ENCODE data around the gene RPLP2. TPM values are rescaled to one million over a fixed set of nuclear protein-coding genes. Genes with fewer than 3 reads are reported as not detected.

The RPLP2 gene
- total RNA-seq, 3 donors from 2014 or later (not counting 1 experiment from before 2014, with no cell fraction given), result 1,482 to 1,846 (median 1,534) TPM

DNA sequence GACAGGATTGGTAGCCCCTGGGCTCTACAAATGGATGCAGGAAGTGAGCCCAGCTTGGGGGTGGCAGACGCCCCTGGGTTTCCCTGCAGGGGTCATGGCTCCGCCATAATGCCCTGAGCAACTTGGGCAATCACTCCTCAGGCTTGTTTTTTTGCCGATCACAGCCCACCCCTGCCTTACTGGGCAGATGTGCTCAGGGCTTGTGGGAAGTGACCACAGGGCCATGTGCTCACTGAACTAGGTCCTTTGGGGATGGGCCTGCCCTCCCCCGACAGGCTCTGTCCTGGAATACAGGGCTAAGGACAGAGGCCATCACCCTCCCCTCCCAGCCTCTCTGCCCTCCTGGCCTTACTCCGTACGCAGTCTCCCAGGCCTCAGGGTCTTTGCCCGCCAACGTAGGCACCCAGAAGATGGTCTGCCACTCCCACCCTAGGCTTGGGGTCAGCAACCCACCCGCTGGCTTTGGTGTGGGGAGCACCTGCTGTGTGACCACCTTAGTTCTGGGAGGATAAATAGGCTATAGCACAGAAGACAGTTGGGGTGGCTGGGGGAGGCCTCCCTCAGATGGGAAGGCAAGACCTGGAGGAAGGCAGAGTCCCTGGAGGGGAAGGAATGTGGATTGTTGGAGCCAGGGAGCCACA is 3.8 kb downstream of the RPLP2 start:
- ATAC-seq, result no peak
- Mint-ChIP-seq H3K9me3 (no peaks in the 10 kb centered on the region), H3K4me1 (peaks cover 19 to 20% of the 10 kb centered on the region in 2 donors), H3K4me3 (peak overlapping the region; percentile 1), H3K27me3 (ENCODE audit: low read depth in 2 of 2) (no peaks in the 10 kb centered on the region), H3K36me3 (no peaks in the 10 kb centered on the region), H3K27ac (no peak overlapping the region)
- intact Hi-C loops (cut with micrococcal nuclease), result no loop called here
- no peak overlapping the region for H3K27ac ChIP-seq (ENCODE audit: low read length)
- peaks cover 26% of the 10 kb centered on the region for H3K36me3 ChIP-seq (ENCODE audit: control insufficient read depth, insufficient read depth, low read length)
- no peak overlapping the region for H3K4me3 ChIP-seq (ENCODE audit: low read length)
- no peaks in the 10 kb centered on the region for H3K9me3 ChIP-seq (ENCODE audit: control insufficient read depth, insufficient read depth, low read length)
- H3K27me3 ChIP-seq (ENCODE audit: control insufficient read depth, insufficient read depth, low read length), result no peaks in the 10 kb centered on the region
- no peak for DNase-seq
- WGBS (ENCODE audit: insufficient coverage), result 92% methylated on average over 9 of the region's 9 CpGs
- TF ChIP-seq, protein P1, sequence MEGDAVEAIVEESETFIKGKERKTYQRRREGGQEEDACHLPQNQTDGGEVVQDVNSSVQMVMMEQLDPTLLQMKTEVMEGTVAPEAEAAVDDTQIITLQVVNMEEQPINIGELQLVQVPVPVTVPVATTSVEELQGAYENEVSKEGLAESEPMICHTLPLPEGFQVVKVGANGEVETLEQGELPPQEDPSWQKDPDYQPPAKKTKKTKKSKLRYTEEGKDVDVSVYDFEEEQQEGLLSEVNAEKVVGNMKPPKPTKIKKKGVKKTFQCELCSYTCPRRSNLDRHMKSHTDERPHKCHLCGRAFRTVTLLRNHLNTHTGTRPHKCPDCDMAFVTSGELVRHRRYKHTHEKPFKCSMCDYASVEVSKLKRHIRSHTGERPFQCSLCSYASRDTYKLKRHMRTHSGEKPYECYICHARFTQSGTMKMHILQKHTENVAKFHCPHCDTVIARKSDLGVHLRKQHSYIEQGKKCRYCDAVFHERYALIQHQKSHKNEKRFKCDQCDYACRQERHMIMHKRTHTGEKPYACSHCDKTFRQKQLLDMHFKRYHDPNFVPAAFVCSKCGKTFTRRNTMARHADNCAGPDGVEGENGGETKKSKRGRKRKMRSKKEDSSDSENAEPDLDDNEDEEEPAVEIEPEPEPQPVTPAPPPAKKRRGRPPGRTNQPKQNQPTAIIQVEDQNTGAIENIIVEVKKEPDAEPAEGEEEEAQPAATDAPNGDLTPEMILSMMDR (IDR thresholded peaks at IDR 0.05), result no peak
- peaks cover 27% of the 10 kb centered on the region for H3K4me1 ChIP-seq (ENCODE audit: control insufficient read depth, insufficient read depth, low read length)

DNA sequence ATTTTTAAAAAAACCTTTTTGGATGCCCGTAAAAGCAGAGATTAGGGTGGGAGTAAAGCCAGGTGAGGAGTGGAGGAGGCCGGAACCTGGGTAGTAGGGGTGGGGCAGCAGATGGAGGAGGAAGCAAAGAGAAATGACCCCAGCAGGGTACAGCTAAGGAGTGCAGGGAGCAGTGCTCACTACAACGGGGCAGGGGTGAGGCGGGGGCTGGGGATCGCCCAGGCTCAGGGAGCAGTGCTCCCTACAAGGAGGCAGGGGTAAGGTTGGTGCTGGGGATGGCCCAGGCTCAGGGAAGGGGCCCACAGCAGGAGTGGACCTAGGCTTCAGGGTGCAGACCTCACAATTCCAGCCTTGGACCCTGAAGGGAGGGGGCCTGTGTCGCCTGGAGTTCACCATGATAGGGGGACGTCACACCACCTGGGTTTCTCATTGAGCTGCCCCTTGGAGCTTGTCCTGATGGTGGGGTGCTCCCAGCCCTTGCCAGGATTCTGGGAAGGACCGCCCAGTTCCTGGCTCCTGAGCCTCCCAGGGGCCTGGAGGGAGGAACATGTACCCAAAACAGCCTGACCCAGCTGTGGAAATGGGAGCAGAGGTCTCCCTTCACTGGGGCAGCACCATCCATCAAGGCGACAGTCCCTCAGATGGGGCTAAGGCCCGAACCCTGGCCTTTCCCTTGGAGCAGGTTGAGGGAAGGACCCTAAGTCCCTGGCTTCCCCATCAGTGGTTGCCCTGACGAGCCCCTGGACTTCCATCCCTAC is 6.1 kb downstream of the RPLP2 start:
- intact Hi-C loops (cut with micrococcal nuclease), result no loop called here
- Mint-ChIP-seq H3K9me3 (no peaks in the 10 kb centered on the region), H3K27me3 (ENCODE audit: low read depth in 2 of 2) (no peaks in the 10 kb centered on the region), H3K27ac (no peak overlapping the region), H3K4me1 (peaks cover 4 to 13% of the 10 kb centered on the region in 2 donors), H3K36me3 (no peaks in the 10 kb centered on the region), H3K4me3 (no peak overlapping the region)
- H3K4me1 ChIP-seq (ENCODE audit: control insufficient read depth, insufficient read depth, low read length), result peaks cover 28% of the 10 kb centered on the region
- no peak overlapping the region for H3K27ac ChIP-seq (ENCODE audit: low read length)
- 94% methylated on average over 11 of the region's 11 CpGs for WGBS (ENCODE audit: insufficient coverage)
- H3K27me3 ChIP-seq (ENCODE audit: control insufficient read depth, insufficient read depth, low read length), result no peaks in the 10 kb centered on the region
- H3K9me3 ChIP-seq (ENCODE audit: control insufficient read depth, insufficient read depth, low read length), result no peaks in the 10 kb centered on the region
- H3K4me3 ChIP-seq (ENCODE audit: low read length), result no peak overlapping the region
- TF ChIP-seq, protein P1 (IDR thresholded peaks at IDR 0.05), result no peak
- peaks cover 26% of the 10 kb centered on the region for H3K36me3 ChIP-seq (ENCODE audit: control insufficient read depth, insufficient read depth, low read length)
- ATAC-seq (no peak), DNase-seq (no peak)

DNA sequence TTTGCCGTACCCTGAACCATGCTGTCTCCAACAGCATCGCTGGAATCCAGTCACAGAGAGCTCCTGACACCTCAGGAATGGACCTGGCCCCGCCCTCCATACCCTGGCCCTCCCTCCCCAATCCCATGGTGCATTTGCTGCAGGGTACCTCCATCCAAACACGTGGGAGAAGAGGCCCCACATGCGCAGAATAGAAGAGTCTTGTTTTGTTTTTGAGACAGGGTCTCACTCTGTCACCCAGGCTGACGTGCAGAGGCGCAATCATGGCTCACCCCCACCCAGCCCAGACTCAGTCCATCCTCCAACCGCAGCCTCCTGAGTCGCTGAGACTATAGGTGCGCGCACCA is 6.6 kb downstream of the RPLP2 start:
- whole genome bisulfite sequencing (ENCODE audit: insufficient coverage), result 88% methylated on average over 7 of the region's 11 CpGs

More for the DNA sequence above, 6.6 kb downstream of the RPLP2 start:
- Mint-ChIP-seq H3K9me3 (no peaks in the 10 kb centered on the region), H3K36me3 (no peaks in the 10 kb centered on the region), H3K27me3 (ENCODE audit: low read depth in 2 of 2) (no peaks in the 10 kb centered on the region), H3K27ac (no peak overlapping the region), H3K4me3 (no peak overlapping the region), H3K4me1 (peaks cover 0 to 12% of the 10 kb centered on the region in 2 donors)
- intact Hi-C loops (cut with micrococcal nuclease), result no loop called here
- Histone ChIP-seq H3K36me3 (ENCODE audit: control insufficient read depth, insufficient read depth, low read length) (peaks cover 28% of the 10 kb centered on the region), H3K27ac (ENCODE audit: low read length) (no peak overlapping the region), H3K4me1 (ENCODE audit: control insufficient read depth, insufficient read depth, low read length) (peaks cover 28% of the 10 kb centered on the region), H3K4me3 (ENCODE audit: low read length) (no peak overlapping the region), H3K9me3 (ENCODE audit: control insufficient read depth, insufficient read depth, low read length) (no peaks in the 10 kb centered on the region), H3K27me3 (ENCODE audit: control insufficient read depth, insufficient read depth, low read length) (no peaks in the 10 kb centered on the region)
- TF ChIP-seq, protein P1 (IDR thresholded peaks at IDR 0.05), result no peak
- ATAC-seq (no peak), DNase-seq (no peak)
